HG03045 (cell line): ENCODE results near the gene RECK.
"Not testable (repeated sequence)": the region's sequence is repeated elsewhere in the genome, so short reads cannot be mapped to it uniquely, and the experiment has no call there.

ENCODE experiments used
- ATAC-seq: cut with Tn5 transposase; IDR thresholded peaks from one replicate; pipeline ENCODE4 v1.9.1; 2021; ENCODE audit warnings: mild to moderate bottlenecking, moderate library complexity; ENCODE audit not compliant: unreplicated experiment

Gene RECK, protein sequence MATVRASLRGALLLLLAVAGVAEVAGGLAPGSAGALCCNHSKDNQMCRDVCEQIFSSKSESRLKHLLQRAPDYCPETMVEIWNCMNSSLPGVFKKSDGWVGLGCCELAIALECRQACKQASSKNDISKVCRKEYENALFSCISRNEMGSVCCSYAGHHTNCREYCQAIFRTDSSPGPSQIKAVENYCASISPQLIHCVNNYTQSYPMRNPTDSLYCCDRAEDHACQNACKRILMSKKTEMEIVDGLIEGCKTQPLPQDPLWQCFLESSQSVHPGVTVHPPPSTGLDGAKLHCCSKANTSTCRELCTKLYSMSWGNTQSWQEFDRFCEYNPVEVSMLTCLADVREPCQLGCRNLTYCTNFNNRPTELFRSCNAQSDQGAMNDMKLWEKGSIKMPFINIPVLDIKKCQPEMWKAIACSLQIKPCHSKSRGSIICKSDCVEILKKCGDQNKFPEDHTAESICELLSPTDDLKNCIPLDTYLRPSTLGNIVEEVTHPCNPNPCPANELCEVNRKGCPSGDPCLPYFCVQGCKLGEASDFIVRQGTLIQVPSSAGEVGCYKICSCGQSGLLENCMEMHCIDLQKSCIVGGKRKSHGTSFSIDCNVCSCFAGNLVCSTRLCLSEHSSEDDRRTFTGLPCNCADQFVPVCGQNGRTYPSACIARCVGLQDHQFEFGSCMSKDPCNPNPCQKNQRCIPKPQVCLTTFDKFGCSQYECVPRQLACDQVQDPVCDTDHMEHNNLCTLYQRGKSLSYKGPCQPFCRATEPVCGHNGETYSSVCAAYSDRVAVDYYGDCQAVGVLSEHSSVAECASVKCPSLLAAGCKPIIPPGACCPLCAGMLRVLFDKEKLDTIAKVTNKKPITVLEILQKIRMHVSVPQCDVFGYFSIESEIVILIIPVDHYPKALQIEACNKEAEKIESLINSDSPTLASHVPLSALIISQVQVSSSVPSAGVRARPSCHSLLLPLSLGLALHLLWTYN

DNA sequence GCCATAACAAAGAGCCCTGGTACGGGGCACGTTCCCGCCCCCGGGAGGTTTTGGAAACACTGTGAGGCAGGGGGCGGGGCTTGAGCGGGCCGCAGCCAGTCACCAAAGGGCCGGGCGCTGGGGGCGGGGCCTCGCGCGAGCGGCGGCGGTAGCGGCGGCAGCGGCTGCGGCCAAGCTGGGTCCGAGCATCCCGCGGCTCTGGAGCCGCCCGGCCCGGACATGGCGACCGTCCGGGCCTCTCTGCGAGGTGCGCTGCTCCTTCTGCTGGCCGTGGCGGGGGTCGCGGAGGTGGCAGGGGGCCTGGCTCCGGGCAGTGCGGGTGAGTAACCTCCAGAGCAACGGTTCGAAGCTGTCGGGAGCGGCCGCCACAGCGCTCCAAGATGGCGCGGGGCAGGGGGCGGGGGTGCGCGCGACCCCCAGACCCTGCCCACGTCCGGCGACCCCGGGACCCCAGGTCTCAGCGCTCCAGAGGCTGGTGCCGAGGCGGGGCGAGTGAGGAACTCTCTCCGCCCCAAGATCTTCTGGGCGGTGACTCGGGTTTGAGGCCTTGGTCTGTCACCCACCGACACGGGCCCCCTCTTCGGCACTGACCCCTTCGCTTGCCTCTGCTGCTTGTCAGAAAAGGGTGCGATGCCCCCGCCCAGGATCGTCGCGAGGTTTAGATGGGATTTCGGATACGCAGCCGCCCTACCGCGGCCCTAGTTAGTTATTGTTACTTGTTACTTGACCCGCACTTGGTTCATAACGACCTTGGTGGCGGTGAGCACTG lies at the start of gene RECK:
Gene RECK (plus strand): TSS at position 134 of the 769 bp plus-strand sequence. CDS start 86 bp downstream, at position 220.
- ATAC-seq = peak; percentile 91

DNA sequence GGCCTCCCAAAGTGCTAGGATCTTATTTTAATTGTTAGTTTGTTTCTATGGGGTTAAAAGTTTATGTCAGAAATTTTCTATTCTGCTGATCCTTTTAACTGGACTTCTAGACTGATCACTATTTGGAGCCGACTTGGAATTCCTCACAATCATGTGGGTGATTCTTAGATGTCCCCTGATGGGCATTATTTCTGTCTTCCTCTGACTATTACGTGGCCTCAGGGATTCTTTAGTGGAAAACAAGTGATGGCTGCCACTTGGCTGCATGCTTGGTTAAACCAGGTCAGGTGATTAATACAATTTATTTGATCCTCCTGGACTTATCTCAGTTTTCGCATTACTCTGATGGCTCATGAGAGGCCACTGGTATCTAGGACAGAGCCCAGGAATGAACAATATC lies 46.6 kb upstream of the RECK start:
- no peak for ATAC-seq

DNA sequence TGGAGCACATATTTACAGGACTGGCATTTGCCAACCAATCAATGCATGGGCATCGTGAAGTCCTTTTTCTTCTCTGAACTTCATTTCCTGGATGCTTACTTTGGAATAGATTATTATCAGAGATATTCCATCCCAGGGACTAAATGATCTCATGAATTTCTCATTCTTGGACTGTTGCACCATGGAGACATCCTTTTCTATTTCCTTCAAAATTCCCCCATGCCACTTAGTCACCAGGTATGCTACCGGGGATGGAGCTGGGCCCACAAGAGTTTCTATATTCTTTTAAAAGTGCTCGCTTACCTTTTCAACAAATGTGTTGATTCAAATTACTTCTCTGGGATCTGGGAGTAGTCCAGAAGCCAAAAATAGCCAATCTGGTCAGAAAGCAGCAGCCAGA lies 43.6 kb upstream of the RECK start:
- ATAC-seq = not testable (repeated sequence)

DNA sequence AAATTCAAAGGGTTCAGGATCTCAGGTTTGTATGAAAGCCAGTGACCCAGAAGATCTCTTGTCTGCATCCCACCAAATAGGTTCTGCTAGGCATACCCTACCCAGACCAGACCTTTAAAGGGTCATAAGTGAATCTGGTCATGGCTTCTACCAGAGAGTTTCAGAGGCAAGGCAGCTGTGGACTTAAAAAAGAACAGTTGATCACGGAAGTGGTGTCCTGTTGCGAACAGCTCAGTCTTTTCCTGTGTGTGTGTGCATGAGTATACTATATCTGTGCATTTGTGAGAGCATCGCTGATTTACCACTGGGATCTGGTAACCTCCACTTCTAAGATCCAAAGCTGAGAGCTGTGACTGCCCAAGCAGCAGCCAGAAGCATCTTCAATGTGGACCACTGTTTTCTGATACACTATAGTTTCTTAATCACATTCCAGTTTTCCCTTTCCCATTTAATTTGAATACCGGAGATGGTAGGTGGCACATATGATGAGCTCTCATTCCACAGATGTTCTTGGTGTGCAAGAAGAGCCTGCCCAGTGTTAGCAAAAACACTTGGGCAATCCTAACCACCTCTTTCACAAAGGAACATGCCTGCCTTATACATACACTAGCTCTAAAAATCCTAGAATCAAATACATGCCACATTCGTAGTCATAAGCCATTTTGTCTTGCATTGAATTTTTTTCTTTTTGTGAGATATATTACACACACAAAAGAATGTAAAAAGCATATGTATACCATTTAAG lies 42.6 kb upstream of the RECK start:
- no peak for ATAC-seq

DNA sequence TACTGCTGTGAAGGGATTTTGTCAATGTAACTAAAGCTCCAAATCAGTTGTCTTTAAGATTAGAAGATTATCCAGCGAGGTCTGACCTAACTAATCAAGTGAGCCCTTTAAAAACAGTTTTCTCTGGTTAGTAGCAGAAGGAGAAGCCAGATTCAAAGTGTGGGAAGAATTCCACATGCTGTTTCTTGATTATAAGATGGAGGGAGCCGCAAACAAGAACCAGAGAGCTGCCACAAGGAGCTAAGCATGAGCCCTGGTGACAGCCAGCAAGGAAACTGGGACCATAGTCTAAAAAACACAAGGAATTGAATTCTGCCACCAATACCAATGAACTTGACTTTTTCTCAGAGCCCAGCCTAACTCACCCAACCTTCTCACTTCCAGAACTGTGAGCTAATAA lies 41.8 kb upstream of the RECK start:
- ATAC-seq = no peak

DNA sequence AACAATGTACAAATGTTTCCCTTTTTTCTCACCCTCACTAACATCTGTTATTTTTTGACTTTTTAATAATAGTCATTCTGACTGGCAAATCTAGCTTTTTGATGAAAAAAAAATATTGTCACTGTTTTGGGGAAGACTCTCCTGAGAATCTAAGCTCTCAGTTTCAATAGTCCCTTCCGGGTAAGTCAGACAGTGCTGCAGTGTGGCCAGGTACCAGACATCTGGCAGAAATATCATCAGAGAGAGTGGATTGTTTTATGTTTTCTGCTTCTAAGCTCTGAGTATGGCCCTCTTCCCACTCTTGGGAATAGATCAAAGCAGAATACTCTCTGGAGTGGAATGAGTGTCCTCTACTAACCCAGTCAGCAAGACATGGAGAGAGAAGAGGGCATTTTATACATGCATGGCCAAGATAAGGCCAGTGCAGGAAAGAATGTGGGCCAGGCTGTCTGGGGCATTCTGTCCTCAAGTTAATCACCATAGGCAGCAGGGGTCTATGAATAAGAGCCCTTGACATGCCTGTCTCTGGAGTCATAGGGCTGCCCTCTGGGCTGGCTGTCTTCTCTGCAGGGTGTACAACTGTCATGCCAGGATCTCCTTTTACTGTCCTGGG lies 40.2 kb upstream of the RECK start:
- ATAC-seq = no peak

DNA sequence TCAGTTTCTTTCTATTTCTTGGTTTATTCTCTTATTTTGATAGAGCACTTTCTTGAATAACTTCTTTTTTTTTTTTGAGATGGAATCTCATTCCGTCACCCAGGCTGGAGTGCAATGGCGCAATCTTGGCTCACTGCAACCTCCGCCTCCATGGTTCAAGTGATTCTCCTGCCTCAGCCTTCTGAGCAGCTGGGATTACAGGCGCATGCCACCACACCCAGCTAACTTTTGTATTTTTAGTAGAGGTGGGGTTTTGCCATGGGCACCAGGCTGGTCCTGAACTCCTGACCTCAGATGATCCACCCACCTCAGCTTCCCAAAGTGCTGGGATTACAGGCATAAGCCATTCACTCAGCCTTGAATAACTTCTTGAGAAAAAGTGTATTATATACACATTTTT lies 39.7 kb upstream of the RECK start:
- ATAC-seq = not testable (repeated sequence)

DNA sequence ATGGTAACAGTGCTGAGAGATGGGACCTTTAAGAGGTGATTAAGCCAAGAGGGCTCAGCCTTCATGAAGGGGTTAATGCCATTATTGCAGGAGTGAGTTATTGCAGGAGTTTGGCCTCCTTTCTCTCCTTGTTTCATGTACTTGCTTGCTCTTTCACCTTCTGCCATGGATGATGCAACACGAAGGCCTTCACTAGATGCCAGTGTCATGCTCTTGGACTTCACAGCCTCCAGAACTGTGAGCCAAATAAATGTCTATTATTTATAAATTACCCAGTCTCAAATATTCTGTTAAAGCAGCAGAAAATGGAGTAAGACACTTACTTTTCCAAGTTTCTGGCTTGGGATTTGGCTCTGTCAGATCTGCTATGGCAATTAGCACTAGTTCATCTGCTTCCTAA lies 38.4 kb upstream of the RECK start:
- ATAC-seq = no peak

DNA sequence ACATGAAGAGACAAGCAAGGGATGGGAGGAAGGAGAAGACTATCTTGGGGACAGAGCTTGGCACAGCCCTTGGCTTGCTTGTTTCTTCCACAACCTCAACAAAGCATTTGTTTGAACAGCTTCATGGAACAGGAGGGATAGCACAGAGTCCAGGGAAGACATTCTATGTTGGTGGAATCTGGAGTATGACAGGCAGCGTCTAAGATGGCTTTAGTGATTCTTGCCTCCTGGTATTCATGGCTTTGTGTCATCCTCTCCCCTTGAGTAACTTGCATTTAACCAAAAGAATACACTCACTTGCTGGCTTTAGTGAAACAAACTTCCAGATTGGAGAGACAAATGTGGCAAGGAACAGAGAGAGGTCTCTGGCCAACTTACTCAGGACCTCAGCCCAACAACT lies 30.8 kb upstream of the RECK start:
- ATAC-seq = no peak

DNA sequence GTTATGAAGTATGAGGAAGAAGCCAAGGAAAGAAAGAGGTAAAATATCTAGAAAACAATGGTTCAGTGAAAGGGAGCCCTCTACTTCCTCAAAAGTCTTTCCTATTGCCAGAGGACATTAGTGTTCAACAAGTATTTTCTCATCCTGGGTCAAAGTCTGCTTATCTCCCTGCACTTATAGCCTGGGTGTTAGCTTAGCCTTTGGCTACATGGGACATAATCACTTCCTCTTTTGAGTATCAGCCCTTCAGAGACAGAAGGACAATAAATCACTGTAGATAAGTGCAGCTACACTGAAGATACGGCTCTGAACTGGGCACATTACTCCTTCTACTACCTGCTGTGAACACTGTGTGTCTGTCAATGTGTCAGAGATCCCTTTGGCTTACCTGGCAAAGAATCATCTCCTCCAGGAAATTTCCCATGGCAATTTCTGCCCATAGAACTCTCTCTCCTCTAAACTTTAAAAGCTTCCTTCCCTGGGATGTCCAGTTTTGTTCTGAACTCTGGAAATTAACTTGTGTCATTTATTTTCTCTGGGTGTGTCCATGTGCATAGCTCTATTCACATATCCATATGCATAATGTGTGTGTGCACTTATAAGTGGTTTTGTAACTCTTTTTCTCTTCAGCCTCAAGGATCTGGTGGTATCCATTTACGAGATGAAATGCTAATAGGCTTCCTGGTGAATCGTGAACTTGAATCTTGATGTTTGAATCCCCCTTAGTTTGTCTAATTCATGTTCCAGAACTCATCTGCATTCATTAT lies 30.0 kb upstream of the RECK start:
- ATAC-seq = no peak

DNA sequence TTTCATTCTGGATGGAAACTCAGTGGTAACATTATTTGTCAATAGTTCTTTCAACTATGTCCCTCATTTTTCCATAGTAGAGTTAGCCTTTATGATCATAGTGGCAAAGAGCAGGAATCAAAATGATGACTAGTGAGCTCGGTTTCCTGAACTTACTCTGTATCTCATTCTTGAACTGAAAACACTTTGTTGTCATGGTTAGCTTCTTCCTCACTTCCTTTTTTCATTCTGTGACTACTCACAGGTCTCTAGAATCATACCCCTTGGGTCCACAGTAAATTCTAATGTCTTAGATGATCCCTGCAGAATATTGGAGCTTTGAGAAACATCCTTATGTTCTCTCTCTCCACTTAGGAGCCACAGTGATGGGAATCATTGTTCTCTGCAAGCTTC lies 29.4 kb upstream of the RECK start:
- no peak for ATAC-seq

DNA sequence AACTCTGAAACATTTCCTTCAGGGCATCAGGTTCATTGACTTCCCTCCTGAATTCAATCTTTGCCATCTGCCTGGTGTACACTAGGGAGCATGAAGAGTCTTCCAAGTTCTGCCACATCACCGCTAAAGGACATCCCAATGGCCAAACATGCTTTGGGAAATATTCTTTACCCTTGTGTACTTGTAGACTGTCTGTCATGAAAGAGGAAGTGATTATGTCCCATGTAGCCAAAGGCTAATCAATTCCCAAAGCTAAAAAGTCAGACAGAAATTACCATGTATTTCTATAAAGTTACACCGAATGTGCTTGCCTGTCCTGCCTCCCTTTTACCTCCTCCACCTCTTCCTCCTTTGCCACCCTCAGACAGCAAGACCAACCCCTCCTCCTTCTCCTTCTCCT lies 28.9 kb upstream of the RECK start:
- no peak for ATAC-seq

DNA sequence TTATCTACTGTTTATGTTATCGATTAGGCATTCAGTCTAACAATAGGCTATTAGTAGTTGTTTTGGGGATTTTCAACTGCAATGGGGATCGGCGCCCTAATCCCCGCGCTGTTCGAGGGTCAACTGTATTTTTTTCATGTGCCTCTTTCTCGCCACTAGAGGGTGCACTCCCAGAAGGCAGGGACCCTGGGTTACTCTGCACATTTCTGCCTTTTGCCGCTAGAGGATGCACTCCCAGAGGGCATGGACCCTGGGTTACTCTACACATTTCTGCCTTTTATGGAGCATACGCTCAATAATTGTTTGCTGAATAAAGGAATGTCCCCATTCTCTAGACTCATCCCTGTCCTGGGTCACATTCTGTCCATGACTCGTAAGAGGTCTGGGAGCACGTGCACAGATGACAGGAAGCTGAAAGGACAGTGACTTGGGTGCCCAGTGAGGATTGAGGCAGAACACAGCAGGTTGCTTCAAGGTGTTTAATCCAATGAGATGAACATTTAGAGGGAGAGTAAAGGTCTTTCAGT lies 27.9 kb upstream of the RECK start:
- no peak for ATAC-seq

DNA sequence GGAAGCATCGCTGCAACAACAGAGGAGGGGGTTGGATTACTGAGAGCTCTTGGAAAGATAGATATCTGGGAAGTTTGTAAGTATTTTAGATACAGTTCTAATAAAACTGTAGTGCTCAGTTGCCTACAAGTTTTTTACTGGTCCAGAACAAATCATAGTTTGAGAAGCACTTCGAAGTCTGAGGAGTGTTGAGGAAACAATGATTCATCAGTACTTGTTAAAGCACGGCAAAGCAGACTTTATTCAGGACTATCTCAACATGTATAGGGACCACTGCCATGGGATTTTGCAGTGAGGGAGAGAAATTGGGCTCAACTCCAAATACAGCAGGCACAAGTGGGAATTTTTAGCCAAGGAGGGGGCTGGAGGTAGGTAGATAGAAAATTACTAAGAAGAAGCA lies 25.3 kb upstream of the RECK start:
- no peak for ATAC-seq

DNA sequence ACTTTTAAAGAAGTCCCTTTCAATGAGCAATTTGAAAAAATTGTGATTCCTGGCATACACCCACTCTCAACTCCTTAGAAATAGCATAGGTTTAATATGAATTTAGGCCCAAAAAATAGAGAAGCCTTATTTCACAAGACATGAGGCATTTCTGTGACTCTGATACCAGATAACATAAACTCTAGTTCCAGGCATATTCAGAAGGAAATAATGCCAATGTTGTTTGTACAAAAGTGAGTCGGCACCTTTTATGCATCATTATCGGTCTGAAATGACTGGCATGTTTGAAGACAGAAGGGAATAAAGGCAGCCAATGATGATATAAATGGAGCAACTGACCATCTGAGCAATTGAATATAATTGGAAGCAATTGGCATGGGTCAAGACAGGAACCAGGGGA lies 19.4 kb upstream of the RECK start:
- no peak for ATAC-seq

DNA sequence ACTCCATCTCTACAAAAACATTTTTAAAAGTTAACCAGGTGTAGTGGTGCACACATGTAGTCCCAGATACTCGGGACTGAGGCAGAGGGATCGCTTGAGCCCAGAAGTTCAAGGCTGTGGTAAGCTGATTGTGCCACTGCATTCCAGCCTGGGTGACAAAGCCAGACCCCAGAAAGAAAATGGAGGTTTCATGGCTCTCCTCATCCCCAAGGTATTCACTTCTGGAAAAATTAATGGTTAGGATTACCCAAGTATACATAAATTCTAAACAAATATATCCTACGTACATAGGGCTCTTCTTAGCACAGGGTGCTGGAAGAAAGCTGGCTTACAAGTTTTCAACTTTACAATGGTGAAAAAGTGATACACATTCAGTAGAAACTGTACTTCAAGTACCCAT lies 18.6 kb upstream of the RECK start:
- no peak for ATAC-seq

DNA sequence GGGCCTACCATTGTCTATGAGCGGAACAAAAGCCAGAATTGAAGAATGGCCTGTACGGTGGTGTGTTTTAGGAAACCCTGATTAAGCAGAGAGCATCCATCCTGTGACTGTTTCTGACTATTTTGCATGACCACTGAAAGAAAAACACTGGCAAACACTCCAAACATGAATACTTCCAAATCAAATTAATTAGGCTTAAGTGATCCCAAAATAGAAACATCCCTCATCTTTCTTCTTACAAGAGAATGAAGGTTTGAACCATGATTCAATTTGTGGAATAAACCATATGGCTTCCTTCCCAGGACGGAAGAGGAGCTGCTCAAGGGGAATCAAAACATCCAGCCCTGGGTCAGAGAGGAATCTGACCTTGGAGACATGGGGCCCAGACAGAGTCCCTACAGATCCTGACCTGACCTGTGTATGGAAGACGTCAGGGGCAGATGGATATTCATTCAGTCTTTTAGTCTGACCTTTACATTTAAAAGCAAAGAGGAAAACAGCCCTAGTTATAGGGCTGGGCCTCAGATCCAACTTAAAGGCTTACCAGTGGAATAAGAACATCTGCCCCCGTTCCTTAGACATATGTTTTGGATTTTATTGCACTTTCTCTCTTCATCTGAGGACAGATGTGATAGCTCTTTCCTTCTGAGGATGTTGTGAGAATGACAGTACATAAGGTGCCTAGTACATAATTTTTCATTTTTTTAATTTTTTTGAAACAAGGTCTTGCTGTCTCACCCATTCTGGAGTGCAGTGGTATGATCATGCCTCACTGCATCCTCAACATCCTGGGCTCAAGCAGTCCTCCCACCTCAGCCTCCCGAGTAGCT lies 17.6 kb upstream of the RECK start:
- no peak for ATAC-seq

DNA sequence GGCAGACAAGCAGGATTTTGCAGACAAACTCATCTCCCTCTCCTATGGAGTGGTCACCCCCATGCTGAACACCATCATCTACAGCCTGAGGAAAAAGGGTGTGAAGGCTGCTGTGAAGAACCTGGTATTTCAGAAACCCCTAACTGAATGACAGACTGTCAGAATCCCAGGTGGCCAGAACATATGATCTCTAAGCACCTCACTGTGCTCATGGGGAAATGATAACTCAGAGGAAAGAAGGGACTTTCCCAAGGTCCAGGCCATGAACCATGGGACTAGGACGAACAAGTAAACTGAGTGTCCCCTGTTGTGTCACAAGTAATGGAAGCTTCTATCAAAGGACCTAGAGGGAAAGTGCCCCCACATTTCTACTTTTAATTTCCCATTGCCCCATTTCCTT lies 14.7 kb upstream of the RECK start:
- no peak for ATAC-seq
